HepG2 (cell line): ENCODE data around the gene POLRMT. TPM values are rescaled to one million over a fixed set of nuclear protein-coding genes. Genes with fewer than 3 reads are reported as not detected.

Experiments used
- ARNTL ChIP-seq: sonication (generic); formaldehyde crosslinking; IDR thresholded peaks from 2 replicates; pipeline ENCODE4 v1.4.0; 2020; ENCODE audit warnings: mild to moderate bottlenecking, missing genetic modification reagents
- BCL6 ChIP-seq: IDR thresholded peaks from 2 replicates; pipeline ENCODE4 v1.6.1; 2016; ENCODE audit warnings: missing genetic modification reagents, missing compliant biosample characterization
- CBX2 ChIP-seq, 2 experiments: fragments of 200-600 bp in 1 of 2; sonication (generic); formaldehyde crosslinking in 1 of 2; IDR thresholded peaks; 2 replicates each; pipeline versions ENCODE4 v1.7.0 to v1.8.1; 2018 to 2022; ENCODE audit warnings: low read depth in 2 of 2, low read length in 1 of 2, mild to moderate bottlenecking in 1 of 2, missing genetic modification reagents in 1 of 2
- DBP ChIP-seq: sonication (generic); formaldehyde crosslinking; IDR thresholded peaks from 2 replicates; pipeline ENCODE4 v1.4.0; 2020; ENCODE audit warnings: missing genetic modification reagents; ENCODE audit errors: not compliant biosample characterization
- HINFP ChIP-seq: sonication (generic); formaldehyde crosslinking; IDR thresholded peaks from 2 replicates; pipeline ENCODE4 v1.4.0; 2020; ENCODE audit warnings: low read depth, mild to moderate bottlenecking, missing genetic modification reagents
- HMG20B ChIP-seq: conservative IDR thresholded peaks from 2 replicates; pipeline ENCODE4 v1.6.1; 2016; ENCODE audit warnings: missing genetic modification reagents, missing compliant biosample characterization
- HMGXB3 ChIP-seq: sonication (generic); formaldehyde crosslinking; IDR thresholded peaks from 2 replicates; pipeline ENCODE4 v1.4.0; 2020; ENCODE audit warnings: missing genetic modification reagents, borderline replicate concordance
- HNF4G ChIP-seq, 2 experiments: sonication (generic) in 1 of 2; formaldehyde crosslinking in 1 of 2; IDR thresholded peaks; 2 replicates each; pipeline versions ENCODE4 v1.4.0 to v1.6.1; 2011 to 2020; ENCODE audit warnings: borderline replicate concordance in 2 of 2, low read depth in 2 of 2, mild to moderate bottlenecking in 2 of 2, low read length in 1 of 2, missing genetic modification reagents in 1 of 2, moderate library complexity in 1 of 2
- HOXA5 ChIP-seq: sonication (generic); formaldehyde crosslinking; IDR thresholded peaks from 2 replicates; pipeline ENCODE4 v1.4.0; 2020; ENCODE audit warnings: missing genetic modification reagents
- ISL2 ChIP-seq: sonication (generic); formaldehyde crosslinking; IDR thresholded peaks from 2 replicates; pipeline ENCODE4 v1.5.0; 2020; ENCODE audit warnings: missing genetic modification reagents
- MAF1 ChIP-seq: sonication (generic); formaldehyde crosslinking; IDR thresholded peaks from 2 replicates; pipeline ENCODE4 v1.5.0; 2020; ENCODE audit warnings: missing genetic modification reagents, borderline replicate concordance
- NFRKB ChIP-seq: fragments of 450-650 bp; IDR thresholded peaks from 2 replicates; pipeline ENCODE4 v1.6.1; 2017
- SIN3A ChIP-seq: IDR thresholded peaks from 2 replicates; pipeline ENCODE4 v1.6.1; 2011; ENCODE audit warnings: low read depth, mild to moderate bottlenecking, control low read depth, low read length, borderline replicate concordance
- ZFYVE20 ChIP-seq: sonication (generic); formaldehyde crosslinking; IDR thresholded peaks from 2 replicates; pipeline ENCODE4 v1.8.0; 2023; ENCODE audit warnings: low read depth, mild to moderate bottlenecking, moderate library complexity, missing genetic modification reagents, borderline replicate concordance
- ZHX1 ChIP-seq: sonication (generic); formaldehyde crosslinking; IDR thresholded peaks from 2 replicates; pipeline ENCODE4 v1.8.1; 2022; ENCODE audit warnings: low read depth, mild to moderate bottlenecking, missing genetic modification reagents
- ZKSCAN1 ChIP-seq: fragments of 150-350 bp; IDR thresholded peaks from 2 replicates; pipeline ENCODE4 v1.6.1; 2014; ENCODE audit warnings: low read length
- ZNF160 ChIP-seq: sonication (generic); formaldehyde crosslinking; IDR thresholded peaks from 2 replicates; pipeline ENCODE4 v1.8.0; 2022; ENCODE audit warnings: mild to moderate bottlenecking, inconsistent platforms, missing genetic modification reagents
- ZNF225 ChIP-seq: sonication (generic); formaldehyde crosslinking; IDR thresholded peaks from 2 replicates; pipeline ENCODE4 v1.4.0; 2020; ENCODE audit warnings: mild to moderate bottlenecking, missing genetic modification reagents
- ZNF230 ChIP-seq: sonication (generic); formaldehyde crosslinking; IDR thresholded peaks from 2 replicates; pipeline ENCODE4 v1.4.0; 2020; ENCODE audit warnings: mild to moderate bottlenecking, missing genetic modification reagents
- ZNF234 ChIP-seq: sonication (generic); formaldehyde crosslinking; conservative IDR thresholded peaks from 2 replicates; pipeline ENCODE4 v1.5.1; 2020; ENCODE audit warnings: mild to moderate bottlenecking, missing genetic modification reagents
- polyA plus RNA-seq, 8 experiments: library from polyadenylated mRNA; depleted of rRNA in 3 of 8; stranded (reverse) in 7 of 8; unstranded in 1 of 8; fragments of >200 nt; fragmentation: Illumina TruSeq in 4 of 8; extraction: Trizol in 4 of 8; gene quantifications; 2 replicates each; pipeline versions ENCODE4 v1.2.1 to v1.2.3, GENCODE V29; 2011 to 2016; ENCODE audit warnings: low read depth in 4 of 8, missing spikeins in 1 of 8, mixed read lengths in 1 of 8; ENCODE audit not compliant: insufficient read depth in 1 of 8
- total RNA-seq, 5 experiments: library from RNA; depleted of rRNA; stranded (reverse); fragments of >200 nt; fragmentation: Illumina TruSeq; extraction: Trizol; gene quantifications; 2 replicates each; pipeline ENCODE4 v1.2.3, GENCODE V29; 2016; ENCODE audit warnings: low read depth in 1 of 5

Gene POLRMT
- total and polyA plus RNA-seq, 2 of the 13 experiments (the other 11 are each of a cell fraction or from before 2014, with no cell fraction given), result 78.0 to 101 TPM

- TF ChIP-seq HNF4G (IDR thresholded peaks at IDR 0.05; ENCODE audit: borderline replicate concordance, low read depth, low read length) (no peak), HNF4G (CRISPR knock-in tag; IDR thresholded peaks at IDR 0.05; ENCODE audit: borderline replicate concordance, low read depth) (no peak), CBX2 (IDR thresholded peaks at IDR 0.05; ENCODE audit: low read depth, low read length) (no peak), CBX2 (CRISPR knock-in tag; IDR thresholded peaks at IDR 0.05; ENCODE audit: low read depth) (no peak), ZHX1 (CRISPR knock-in tag) (no peak), SIN3A (no peak; the same call in 1 of the 2 replicates), HMG20B (CRISPR knock-in tag) (no peak; the same call in 1 of the 2 replicates), ZNF230 (CRISPR knock-in tag) (no peak), HINFP (no peak), ZFYVE20 (CRISPR knock-in tag) (0 out of 2 replicates have a peak, but pooled peaks have one; percentile 36), ZNF160 (CRISPR knock-in tag) (no peak), ISL2 (CRISPR knock-in tag) (no peak), HMGXB3 (no peak), MAF1 (CRISPR knock-in tag) (no peak), ZNF234 (CRISPR knock-in tag) (no peak), ARNTL (CRISPR knock-in tag) (peak; percentile 55; the same call in 1 of the 2 replicates), NFRKB (no peak), ZKSCAN1 (no peak), ZNF225 (CRISPR knock-in tag) (no peak), HOXA5 (CRISPR knock-in tag) (no peak), DBP (peak; percentile 52), BCL6 (CRISPR knock-in tag) (peak; percentile 48)
Observed at GRCh38 chr19:570937-571565, 62.3 kb downstream of the POLRMT start (continued).
